HG03139 (cell line): ENCODE data around the gene KRT9.
"Not testable (repeated sequence)": the region's sequence is repeated elsewhere in the genome, so short reads cannot be mapped to it uniquely, and the experiment has no call there.

Experiments
- ATAC-seq: cut with Tn5 transposase; IDR thresholded peaks from one replicate; pipeline ENCODE4 v1.9.1; 2021; ENCODE audit not compliant: unreplicated experiment

KRT9 gene

GRCh38 chr17:41606930-41607329 is 35.1 kb upstream of the KRT9 start:
- ATAC-seq, result not testable (repeated sequence)

DNA sequence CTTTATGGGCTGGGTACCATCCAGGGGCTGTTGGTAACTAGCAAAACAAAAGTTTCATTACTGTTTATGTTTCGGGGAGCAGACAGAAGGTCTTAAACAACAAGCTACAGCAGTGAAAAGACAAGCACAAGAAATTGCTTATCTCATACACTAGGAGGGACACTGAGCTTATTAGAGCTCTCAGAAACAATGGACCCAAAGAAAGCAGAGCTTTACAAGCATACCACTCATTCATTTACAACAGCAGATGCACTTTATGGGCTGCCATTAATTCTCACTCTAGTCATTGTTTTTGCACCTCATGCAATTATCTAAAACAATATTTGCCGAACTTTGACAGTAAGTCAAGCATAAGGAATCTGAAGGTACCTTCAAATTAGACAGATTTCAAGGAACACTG is 30.7 kb upstream of the KRT9 start:
- no peak for ATAC-seq

DNA sequence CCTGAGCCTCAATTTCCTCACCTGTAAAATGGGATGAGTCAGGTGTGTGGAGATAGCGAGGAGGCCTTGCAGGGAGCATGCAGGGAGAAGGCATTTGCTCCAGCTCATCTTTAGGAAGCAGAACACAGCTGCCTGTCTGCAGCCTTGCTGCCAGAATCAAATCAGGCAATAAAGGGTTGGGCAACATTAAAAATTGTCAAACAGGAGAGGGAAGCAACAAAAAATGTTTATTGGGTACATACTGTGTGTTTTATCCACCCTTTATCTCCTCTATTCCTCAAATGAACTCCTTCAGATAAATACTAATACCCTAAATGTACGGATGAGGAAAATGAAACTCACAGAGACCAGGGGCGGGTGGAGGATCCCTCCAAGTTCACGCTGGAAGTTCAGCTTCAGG is 28.5 kb upstream of the KRT9 start:
- ATAC-seq, result no peak

DNA sequence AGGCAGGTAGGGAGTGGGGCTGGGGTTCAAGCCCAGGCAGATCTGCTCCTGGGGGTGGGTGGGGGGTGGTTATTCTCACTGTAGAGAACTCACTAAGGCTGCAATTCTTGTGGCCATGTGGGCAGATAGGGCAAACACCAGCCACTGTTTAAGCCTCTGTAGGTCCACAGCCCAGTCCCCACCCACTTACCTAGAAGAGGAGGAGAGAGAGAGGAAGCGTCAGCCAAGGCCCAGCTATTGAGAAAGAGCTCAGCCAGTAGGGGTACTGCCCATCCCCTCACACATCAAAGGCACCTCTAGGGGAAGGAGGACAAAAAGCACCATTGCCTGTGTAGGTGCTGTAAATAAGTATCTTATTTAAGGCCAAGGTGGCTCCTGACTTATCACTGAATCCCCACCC is 27.8 kb upstream of the KRT9 start:
- ATAC-seq, result no peak

- no peak for ATAC-seq
Observed at GRCh38 chr17:41595585-41595984, 23.7 kb upstream of the KRT9 start.

DNA sequence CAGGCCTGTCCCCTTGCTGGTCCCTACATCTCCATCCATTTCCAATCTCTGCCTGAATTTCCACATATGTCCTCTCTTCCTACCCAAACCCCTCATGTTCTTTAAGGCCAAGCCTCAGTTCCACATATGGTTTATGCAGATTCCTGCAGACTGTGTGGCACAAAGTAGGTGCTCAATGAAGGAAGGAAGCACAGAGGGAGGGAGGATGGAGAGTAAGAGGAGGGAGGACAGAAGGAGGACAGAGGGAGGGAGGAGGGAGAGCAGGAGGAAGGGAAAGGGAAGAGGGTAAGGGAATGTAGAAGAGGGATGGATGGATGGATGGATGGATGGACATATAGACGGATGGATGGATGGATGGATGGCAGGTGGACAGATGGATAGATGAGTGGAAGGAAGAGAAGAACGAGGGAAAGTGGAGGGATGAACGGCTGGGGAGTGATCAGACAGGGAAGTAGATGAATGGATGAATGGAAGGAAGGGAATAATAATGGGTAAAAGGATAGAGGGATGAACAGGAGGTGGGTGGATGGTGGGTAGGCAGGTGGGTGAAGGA is 22.6 kb upstream of the KRT9 start:
- no peak for ATAC-seq

- no peak for ATAC-seq
Observed at GRCh38 chr17:41593306-41593981, 21.6 kb upstream of the KRT9 start.

DNA sequence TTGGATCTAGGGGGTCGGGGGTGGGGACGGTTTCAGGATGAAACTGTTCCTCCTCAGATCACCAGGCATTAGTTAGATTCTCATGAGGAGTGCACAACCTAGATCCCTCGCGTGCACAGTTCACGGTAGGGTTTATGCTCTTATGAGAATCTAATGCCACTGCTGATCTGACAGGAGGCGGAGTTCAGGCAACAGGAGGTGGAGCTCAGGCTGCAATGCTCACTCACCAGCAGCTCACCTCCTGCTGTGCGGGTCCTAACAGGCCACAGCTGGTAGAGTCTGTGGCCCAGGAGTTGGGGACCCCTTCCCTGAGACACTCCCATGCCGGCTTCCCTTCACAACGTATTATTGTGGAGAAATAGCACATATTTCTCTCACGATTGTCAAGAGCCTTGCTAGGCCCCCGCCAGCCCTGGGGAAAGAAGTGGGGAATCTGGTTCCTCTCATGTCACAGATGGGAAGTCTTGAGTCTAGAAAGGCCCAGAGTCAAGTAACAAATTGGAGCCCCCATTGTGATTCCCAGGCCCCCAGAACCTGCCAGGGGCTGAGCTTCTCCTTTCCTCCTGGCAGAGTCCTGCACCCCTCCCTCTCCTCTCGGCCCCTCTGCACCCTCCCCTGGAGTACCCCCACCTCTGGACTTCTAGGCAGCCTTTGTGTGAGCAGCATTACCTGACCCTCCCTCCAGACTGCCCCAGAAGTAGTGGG is 20.9 kb upstream of the KRT9 start:
- no peak for ATAC-seq

- ATAC-seq, result no peak
Observed at GRCh38 chr17:41589301-41589700, 17.4 kb upstream of the KRT9 start.

- ATAC-seq, result no peak
Observed at GRCh38 chr17:41588126-41588810, 16.4 kb upstream of the KRT9 start.

- ATAC-seq, result no peak
Observed at GRCh38 chr17:41586863-41587495, 15.1 kb upstream of the KRT9 start, which contains the start of gene KRT14. TSS of gene KRT14 (minus strand) at chr17:41586895. CDS start at chr17:41586834, 61 bp downstream.

GRCh38 chr17:41585301-41586056 is 13.6 kb upstream of the KRT9 start:
- no peak for ATAC-seq

DNA sequence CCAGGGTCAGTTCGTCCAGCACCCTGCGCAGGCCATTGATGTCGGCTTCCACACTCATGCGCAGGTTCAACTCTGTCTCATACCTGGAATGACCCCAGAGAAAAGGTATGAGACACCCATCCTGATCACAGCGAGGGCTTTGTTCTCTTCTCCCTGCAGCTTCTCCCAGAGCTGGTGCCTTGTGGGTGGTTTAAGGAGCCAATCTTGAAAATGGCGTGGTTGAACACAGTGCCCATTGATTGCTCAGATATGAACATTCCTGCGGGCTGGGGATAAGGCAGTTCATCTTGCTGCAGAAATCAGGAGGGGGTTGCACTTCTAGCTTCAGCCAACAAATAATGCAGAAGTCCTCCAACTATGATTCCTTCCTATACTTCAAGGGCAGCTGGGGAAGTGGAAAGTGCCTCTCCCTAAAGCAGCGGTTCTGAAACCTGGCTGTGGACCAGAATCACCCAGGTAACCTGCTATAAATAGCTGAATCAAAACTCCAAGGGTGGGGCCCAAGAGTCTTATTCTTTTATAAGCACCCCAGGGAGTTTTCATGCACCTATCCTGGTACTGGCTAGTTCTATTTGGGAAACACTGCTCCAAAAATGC is 12.6 kb upstream of the KRT9 start:
- ATAC-seq, result not testable (repeated sequence)

DNA sequence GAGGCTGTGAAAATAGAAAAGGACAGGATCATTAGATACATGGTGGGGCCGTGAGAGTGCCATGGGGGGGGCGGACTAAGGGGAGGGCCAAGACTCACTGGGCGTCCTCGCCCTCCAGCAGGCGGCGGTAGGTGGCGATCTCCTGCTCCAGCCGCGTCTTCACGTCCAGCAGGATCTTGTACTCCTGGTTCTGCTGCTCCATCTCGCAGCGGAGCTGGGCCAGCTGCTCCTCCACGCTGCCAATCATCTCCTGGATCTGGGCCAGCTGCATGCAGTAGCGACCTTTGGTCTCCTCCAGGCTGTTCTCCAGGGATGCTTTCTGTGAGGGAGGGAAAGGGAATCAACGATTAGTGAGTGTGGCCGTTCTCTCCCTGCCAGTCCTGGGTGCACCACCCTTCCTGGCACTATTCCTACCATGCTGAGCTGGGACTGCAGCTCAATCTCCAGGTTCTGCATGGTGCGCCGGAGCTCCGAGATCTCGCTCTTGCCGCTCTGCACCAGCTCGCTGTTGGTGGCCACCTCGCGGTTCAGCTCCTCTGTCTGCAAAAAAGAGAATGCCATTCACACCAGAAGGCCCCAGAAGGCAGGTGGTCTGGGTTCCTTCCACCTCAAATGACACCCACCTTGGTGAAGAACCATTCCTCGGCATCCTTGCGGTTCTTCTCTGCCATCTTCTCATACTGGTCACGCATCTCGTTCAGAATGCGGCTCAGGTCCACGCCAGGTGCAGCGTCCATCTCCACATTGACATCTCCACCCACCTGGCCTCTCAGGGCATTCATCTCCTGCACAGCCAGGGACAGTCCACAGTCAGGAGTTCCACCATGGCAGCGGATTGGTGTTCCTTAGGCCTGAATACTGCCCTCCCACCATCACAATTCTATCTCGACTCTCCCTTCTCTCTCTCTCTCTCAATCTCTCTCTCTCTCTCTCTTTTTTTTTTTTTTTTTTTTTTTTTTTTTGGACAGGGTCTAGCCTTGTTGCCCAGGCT is 11.6 kb upstream of the KRT9 start:
- ATAC-seq, result no peak

DNA sequence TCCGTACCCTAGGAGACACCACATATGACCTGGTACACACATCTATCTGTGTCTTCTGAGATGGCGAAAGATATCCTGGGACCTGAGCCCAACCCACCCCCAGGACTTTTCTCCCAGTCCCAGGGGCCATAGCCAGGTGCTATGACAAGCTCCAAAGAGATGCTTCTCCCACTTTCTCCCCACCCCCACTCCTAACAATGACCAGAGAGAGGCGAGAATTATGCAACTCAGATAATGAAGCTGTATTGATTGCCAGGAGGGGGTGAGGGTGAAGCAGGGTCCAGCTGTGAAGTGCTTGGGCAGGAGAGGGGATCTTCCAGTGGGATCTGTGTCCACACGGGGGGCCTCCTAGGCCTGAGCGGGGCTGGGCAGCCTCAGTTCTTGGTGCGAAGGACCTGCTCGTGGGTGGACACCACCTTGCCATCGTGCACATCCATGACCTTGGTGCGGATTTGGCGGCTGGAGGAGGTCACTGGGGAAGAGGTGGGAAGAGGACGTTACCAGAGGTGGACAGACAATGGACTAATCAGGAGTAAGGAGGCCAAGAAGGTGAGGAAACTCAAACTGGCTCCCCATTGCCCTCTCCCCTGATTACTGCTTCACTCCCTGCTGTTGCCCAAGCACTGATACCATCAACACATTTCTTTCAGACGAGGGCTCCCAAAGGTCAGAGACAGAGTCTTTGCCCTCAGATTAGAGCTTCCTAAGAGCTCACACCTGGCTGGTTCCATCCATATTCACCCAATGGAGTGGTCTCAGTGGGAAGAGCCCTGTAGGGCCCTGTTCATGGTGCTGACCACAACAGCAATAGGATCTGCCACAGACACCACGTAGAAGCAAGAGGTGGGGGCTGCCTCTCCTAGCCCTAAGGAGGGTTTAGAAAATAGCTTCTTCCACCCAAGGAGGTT is 10.5 kb upstream of the KRT9 start:
- ATAC-seq, result not testable (repeated sequence)

DNA sequence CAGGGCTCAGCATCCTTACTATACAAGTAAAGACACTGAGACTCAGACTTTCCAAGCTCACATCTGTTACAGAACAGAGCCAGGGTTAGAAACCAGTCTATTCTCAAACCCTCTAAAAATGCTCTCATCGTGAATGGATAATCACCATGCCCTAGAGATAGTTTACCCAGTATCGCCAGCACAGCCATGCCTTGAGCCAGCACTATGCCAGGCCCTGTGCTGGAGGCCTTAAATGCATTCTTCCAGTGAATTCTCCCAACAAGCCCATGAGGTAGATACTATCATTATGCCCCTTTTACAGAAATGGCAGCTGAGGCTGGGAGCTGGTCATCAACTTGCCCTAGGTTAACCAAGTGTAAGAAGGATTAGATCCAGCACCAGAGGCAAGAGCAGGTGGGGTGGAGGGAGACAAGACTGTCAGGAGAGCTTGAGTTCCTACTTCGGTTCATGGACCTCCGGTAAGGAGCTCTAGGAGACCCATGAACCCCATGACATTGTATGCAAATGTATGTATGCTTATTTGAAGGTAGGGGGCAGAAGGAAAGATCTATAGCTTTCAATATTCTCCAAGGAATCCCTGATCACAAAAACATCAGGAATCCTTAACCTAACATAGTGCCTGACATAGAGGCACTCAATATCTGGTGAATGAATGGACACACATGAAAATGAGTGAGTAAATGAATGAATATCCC is 9.7 kb upstream of the KRT9 start:
- no peak for ATAC-seq

DNA sequence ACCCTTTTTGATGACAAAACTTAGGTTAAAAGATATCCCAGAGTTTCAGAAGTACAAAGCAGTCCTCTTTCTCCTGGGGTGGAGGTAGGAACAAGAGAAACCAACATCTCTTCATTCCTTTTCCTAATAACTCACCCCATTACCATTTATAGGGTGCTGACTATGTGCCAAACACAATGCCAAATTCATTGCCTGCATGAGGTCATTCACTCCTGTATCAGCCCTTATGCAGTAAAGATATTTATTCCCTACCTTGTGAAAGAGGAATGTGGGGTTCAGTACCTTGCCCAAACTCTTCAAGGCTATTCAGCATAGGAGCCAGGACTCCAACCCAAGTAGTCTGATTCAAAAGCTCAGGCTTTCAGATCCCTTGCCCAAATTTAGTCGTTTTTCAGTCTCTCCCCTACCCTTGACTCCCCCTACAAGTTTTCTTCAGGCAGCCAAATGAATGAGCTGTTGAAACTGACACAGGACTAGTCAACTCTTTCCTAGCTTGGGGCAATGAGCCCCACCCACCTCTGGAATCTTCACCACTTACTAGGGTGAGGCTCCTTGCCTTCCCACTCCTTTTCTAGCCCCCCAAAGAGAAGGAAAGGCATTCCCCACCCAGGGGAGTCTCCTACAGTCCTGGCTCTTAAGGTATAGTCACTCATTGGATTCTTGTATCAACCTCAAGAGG is 9.0 kb upstream of the KRT9 start:
- no peak for ATAC-seq
